A549 (cell line): ENCODE measurements around the gene CPOX.

Experiments
- GATA3 ChIP-seq: IDR thresholded peaks from 2 replicates; pipeline ENCODE4 v1.6.1; 2012; ENCODE audit warnings: borderline replicate concordance
- HMGXB4 ChIP-seq: fragments of 250-450 bp; sonication (Bioruptor Pico); IDR thresholded peaks from 2 replicates; pipeline ENCODE4 v1.5.0; 2021; ENCODE audit warnings: mild to moderate bottlenecking, moderate library complexity, borderline replicate concordance
- MAX ChIP-seq: IDR thresholded peaks from 2 replicates; pipeline ENCODE4 v1.6.1; 2012
- POLR2AphosphoS2 ChIP-seq: conservative IDR thresholded peaks from 2 replicates; pipeline ENCODE4 v1.6.1; 2012; ENCODE audit warnings: low read length, improper control_type of control experiment, inconsistent platforms
- RARB ChIP-seq: fragments of 250-450 bp; sonication (Bioruptor Pico); IDR thresholded peaks from 2 replicates; pipeline ENCODE4 v1.8.0; 2021; ENCODE audit warnings: mild to moderate bottlenecking, moderate library complexity
- RCOR1 ChIP-seq: fragments of 150-350 bp; IDR thresholded peaks from 2 replicates; pipeline ENCODE4 v1.6.1; 2014; ENCODE audit warnings: antibody characterized with exemption, low read length, low read depth
- SMC3 ChIP-seq: fragments of >200 bp; sonication (Bioruptor Twin); formaldehyde crosslinking; IDR thresholded peaks from 3 replicates; pipeline ENCODE4 v1.6.1; 2018; ENCODE audit warnings: inconsistent platforms
- TF ChIP-seq, protein P1 (sequence below): fragments of >200 bp; sonication (Bioruptor Twin); formaldehyde crosslinking; IDR thresholded peaks from 3 replicates; pipeline ENCODE4 v1.5.1; 2016

GRCh38 chr3:98599647-98600411, 6.4 kb upstream of the CPOX start:
- TF ChIP-seq GATA3 (no peak), RARB (CRISPR knock-in tag) (no peak), HMGXB4 (CRISPR knock-in tag) (no peak), RCOR1 (no peak), MAX (no peak), POLR2AphosphoS2 (no peak), SMC3 (no peak)
- TF ChIP-seq, protein P1, sequence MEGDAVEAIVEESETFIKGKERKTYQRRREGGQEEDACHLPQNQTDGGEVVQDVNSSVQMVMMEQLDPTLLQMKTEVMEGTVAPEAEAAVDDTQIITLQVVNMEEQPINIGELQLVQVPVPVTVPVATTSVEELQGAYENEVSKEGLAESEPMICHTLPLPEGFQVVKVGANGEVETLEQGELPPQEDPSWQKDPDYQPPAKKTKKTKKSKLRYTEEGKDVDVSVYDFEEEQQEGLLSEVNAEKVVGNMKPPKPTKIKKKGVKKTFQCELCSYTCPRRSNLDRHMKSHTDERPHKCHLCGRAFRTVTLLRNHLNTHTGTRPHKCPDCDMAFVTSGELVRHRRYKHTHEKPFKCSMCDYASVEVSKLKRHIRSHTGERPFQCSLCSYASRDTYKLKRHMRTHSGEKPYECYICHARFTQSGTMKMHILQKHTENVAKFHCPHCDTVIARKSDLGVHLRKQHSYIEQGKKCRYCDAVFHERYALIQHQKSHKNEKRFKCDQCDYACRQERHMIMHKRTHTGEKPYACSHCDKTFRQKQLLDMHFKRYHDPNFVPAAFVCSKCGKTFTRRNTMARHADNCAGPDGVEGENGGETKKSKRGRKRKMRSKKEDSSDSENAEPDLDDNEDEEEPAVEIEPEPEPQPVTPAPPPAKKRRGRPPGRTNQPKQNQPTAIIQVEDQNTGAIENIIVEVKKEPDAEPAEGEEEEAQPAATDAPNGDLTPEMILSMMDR = no peak
